GM19463 (cell line): Measurements from ENCODE around the gene HYAL2.
A peak's percentile ranks its signal among the peaks of the same experiment; 100 is the strongest.
"Not testable (repeated sequence)": the region's sequence is repeated elsewhere in the genome, so short reads cannot be mapped to it uniquely, and the experiment has no call there.

Experiments used
- ATAC-seq: cut with Tn5 transposase; IDR thresholded peaks from one replicate; pipeline ENCODE4 v1.9.1; 2021; ENCODE audit warnings: mild to moderate bottlenecking, moderate library complexity; ENCODE audit not compliant: unreplicated experiment

The HYAL2 gene

GRCh38 chr3:50314816-50315215 lies 7.7 kb downstream of the HYAL2 start:
- ATAC-seq: no peak

GRCh38 chr3:50314342-50314741 lies 8.2 kb downstream of the HYAL2 start:
- ATAC-seq: no peak

GRCh38 chr3:50312041-50312440 lies 10.5 kb downstream of the HYAL2 start:
- ATAC-seq: not testable (repeated sequence)

GRCh38 chr3:50304601-50305000 lies 17.9 kb downstream of the HYAL2 start:
- no peak for ATAC-seq

GRCh38 chr3:50303013-50303815 lies 19.3 kb downstream of the HYAL2 start, which contains the start of gene HYAL1:
TSS of gene HYAL1 (minus strand) at chr3:50303574. CDS start at chr3:50302956, 618 bp downstream.
- ATAC-seq: no peak

- ATAC-seq: no peak
Measured at GRCh38 chr3:50302095-50303012, 20.2 kb downstream of the HYAL2 start.

- ATAC-seq: no peak
Measured at GRCh38 chr3:50300681-50301254, 21.8 kb downstream of the HYAL2 start.

- ATAC-seq: no peak
Measured at GRCh38 chr3:50299929-50300680, 22.4 kb downstream of the HYAL2 start.

- no peak for ATAC-seq
Measured at GRCh38 chr3:50299638-50299928, 23.0 kb downstream of the HYAL2 start.

- peak; percentile 85 for ATAC-seq
Measured at GRCh38 chr3:50298836-50299637, 23.5 kb downstream of the HYAL2 start, which contains the start of the genes HYAL3 and NAA80. TSS of gene HYAL3 (minus strand) at chr3:50299405. CDS start at chr3:50295602, 3,803 bp downstream. TSS of gene NAA80 (minus strand) at chr3:50299405. CDS start at chr3:50297463, 1,942 bp downstream.

GRCh38 chr3:50297896-50298725 lies 24.4 kb downstream of the HYAL2 start:
- ATAC-seq: no peak

GRCh38 chr3:50297384-50297775 lies 25.2 kb downstream of the HYAL2 start:
- ATAC-seq: no peak

GRCh38 chr3:50296721-50297383 lies 25.7 kb downstream of the HYAL2 start:
- ATAC-seq: no peak

GRCh38 chr3:50295553-50296431 lies 26.8 kb downstream of the HYAL2 start:
- no peak for ATAC-seq

GRCh38 chr3:50294492-50295403 lies 27.8 kb downstream of the HYAL2 start:
- no peak for ATAC-seq

GRCh38 chr3:50294089-50294488 lies 28.5 kb downstream of the HYAL2 start:
- ATAC-seq: no peak
